Neural progenitor cell (in vitro differentiated cells): ENCODE results near the gene USP13. TPM values are rescaled to one million over a fixed set of nuclear protein-coding genes. Genes with fewer than 3 reads are reported as not detected.

Experiments used
- DNase-seq: peaks from one replicate; pipeline ENCODE4 v3.0.0-alpha.2; 2016; ENCODE audit warnings: low spot score
- H2AFZ ChIP-seq: fragments of 200-600 bp; sonication (generic); replicated peaks from 2 replicates; pipeline ENCODE4 v1.6.1; 2016; ENCODE audit warnings: antibody characterized with exemption
- H3F3A ChIP-seq: fragments of 200-600 bp; sonication (generic); 2 replicates; pipeline ENCODE4 v1.6.1; 2016; ENCODE audit warnings: antibody characterized with exemption, low read depth
- H3K27ac ChIP-seq: fragments of 200-600 bp; sonication (generic); 2 replicates; pipeline ENCODE4 v1.5.1; 2016; ENCODE audit warnings: mild to moderate bottlenecking
- H3K27me3 ChIP-seq: fragments of 200-600 bp; sonication (generic); 2 replicates; pipeline ENCODE4 v1.6.1; 2016; ENCODE audit warnings: mild to moderate bottlenecking, moderate library complexity
- H3K36me3 ChIP-seq: fragments of 200-600 bp; sonication (generic); 2 replicates; pipeline ENCODE4 v1.5.1; 2016
- H3K4me1 ChIP-seq: fragments of 200-600 bp; sonication (generic); 2 replicates; pipeline ENCODE4 v1.6.1; 2016; ENCODE audit warnings: mixed run types
- H3K4me2 ChIP-seq: fragments of 200-600 bp; sonication (generic); 2 replicates; pipeline ENCODE4 v1.6.1; 2016
- H3K4me3 ChIP-seq: fragments of 200-600 bp; sonication (generic); 2 replicates; pipeline ENCODE4 v1.5.1; 2016
- H3K79me2 ChIP-seq: fragments of 200-600 bp; sonication (generic); 2 replicates; pipeline ENCODE4 v1.6.1; 2016; ENCODE audit warnings: low read depth
- H3K9ac ChIP-seq: fragments of 200-600 bp; sonication (generic); 2 replicates; pipeline ENCODE4 v1.6.1; 2016
- H3K9me3 ChIP-seq: fragments of 200-600 bp; sonication (generic); 2 replicates; pipeline ENCODE4 v1.5.1; 2016; ENCODE audit warnings: low read depth
- H4K20me1 ChIP-seq: fragments of 200-600 bp; sonication (generic); 2 replicates; pipeline ENCODE4 v1.6.1; 2016; ENCODE audit warnings: low read depth
- H3K27ac Mint-ChIP-seq: 3 replicates; pipeline ENCODE4 v1.8.0; 2021; ENCODE audit warnings: mixed read lengths
- H3K27me3 Mint-ChIP-seq: 2 replicates; pipeline ENCODE4 v1.8.0; 2022; ENCODE audit warnings: low read depth, mild to moderate bottlenecking, inconsistent platforms, moderate library complexity, mixed read lengths; ENCODE audit not compliant: insufficient read depth
- H3K36me3 Mint-ChIP-seq: 3 replicates; pipeline ENCODE4 v1.8.0; 2021; ENCODE audit warnings: mixed read lengths
- H3K4me1 Mint-ChIP-seq: 3 replicates; pipeline ENCODE4 v1.8.0; 2021; ENCODE audit warnings: mixed read lengths
- H3K4me3 Mint-ChIP-seq: 3 replicates; pipeline ENCODE4 v1.8.0; 2021; ENCODE audit warnings: mild to moderate bottlenecking, moderate library complexity, mixed read lengths
- H3K9me3 Mint-ChIP-seq: 3 replicates; pipeline ENCODE4 v1.8.0; 2020; ENCODE audit warnings: mixed read lengths
- CTCF ChIP-seq: fragments of 200-600 bp; sonication (generic); IDR thresholded peaks from 2 replicates; pipeline ENCODE4 v1.5.1; 2017; ENCODE audit warnings: antibody characterized with exemption, mild to moderate bottlenecking
- EZH2 ChIP-seq: fragments of 200-600 bp; sonication (generic); IDR thresholded peaks from 2 replicates; pipeline ENCODE4 v1.6.1; 2017; ENCODE audit warnings: antibody characterized with exemption, mild to moderate bottlenecking, moderate library complexity
- EZH2phosphoT487 ChIP-seq: fragments of 200-600 bp; sonication (generic); IDR thresholded peaks from 2 replicates; pipeline ENCODE4 v1.6.1; 2017; ENCODE audit warnings: antibody characterized with exemption
- total RNA-seq: library from RNA; depleted of rRNA; stranded (reverse); fragments of >200 nt; gene quantifications from 2 replicates; pipeline ENCODE4 v1.2.3, GENCODE V29; 2015; ENCODE audit warnings: low replicate concordance

Gene USP13
- total RNA-seq, 1 donor from 2014 or later: 17.7 TPM

- H3K4me2 ChIP-seq: no peak overlapping the region
- no peaks in the 10 kb centered on the region for H3K27me3 ChIP-seq
- no peak overlapping the region for H3K27ac ChIP-seq
- no peaks in the 10 kb centered on the region for H3K36me3 ChIP-seq
- peaks cover 2% of the 10 kb centered on the region for H3K4me1 ChIP-seq
- no peak overlapping the region for H3K4me3 Mint-ChIP-seq
- DNase-seq: no peak
- peaks cover 100% of the 10 kb centered on the region for H3K79me2 ChIP-seq
- H3K4me3 ChIP-seq: no peak overlapping the region
- no peaks in the 10 kb centered on the region for H3K9me3 Mint-ChIP-seq
- H3K9ac ChIP-seq: no peak overlapping the region
- no peak overlapping the region for H3K27ac Mint-ChIP-seq
- no peaks in the 10 kb centered on the region for H3K9me3 ChIP-seq
- H2AFZ ChIP-seq: no peak overlapping the region
- peaks cover 3% of the 10 kb centered on the region for H3K4me1 Mint-ChIP-seq
- TF ChIP-seq CTCF (no peak), EZH2phosphoT487 (no peak), EZH2 (no peak)
- peaks cover 2% of the 10 kb centered on the region for H3K27me3 Mint-ChIP-seq
- peaks cover 24% of the 10 kb centered on the region for H3K36me3 Mint-ChIP-seq
- peaks cover 3% of the 10 kb centered on the region for H3F3A ChIP-seq
- peaks cover 49% of the 10 kb centered on the region for H4K20me1 ChIP-seq
Observed at GRCh38 chr3:179671747-179672242, 19.0 kb downstream of the USP13 start.

GRCh38 chr3:179672918-179673317 is 20.1 kb downstream of the USP13 start:
- no peak overlapping the region for H3K4me2 ChIP-seq
- H3F3A ChIP-seq: no peaks in the 10 kb centered on the region
- Mint-ChIP-seq H3K9me3 (no peaks in the 10 kb centered on the region), H3K27ac (no peak overlapping the region), H3K4me3 (no peak overlapping the region), H3K27me3 (peaks cover 2% of the 10 kb centered on the region), H3K36me3 (peaks cover 24% of the 10 kb centered on the region), H3K4me1 (no peaks in the 10 kb centered on the region)
- no peaks in the 10 kb centered on the region for H3K9me3 ChIP-seq
- peaks cover 43% of the 10 kb centered on the region for H4K20me1 ChIP-seq
- H3K27ac ChIP-seq: no peak overlapping the region
- no peak overlapping the region for H3K9ac ChIP-seq
- no peak overlapping the region for H2AFZ ChIP-seq
- no peak overlapping the region for H3K4me3 ChIP-seq
- no peaks in the 10 kb centered on the region for H3K36me3 ChIP-seq
- no peak for DNase-seq
- TF ChIP-seq EZH2 (no peak), CTCF (no peak), EZH2phosphoT487 (no peak)
- H3K27me3 ChIP-seq: no peaks in the 10 kb centered on the region
- H3K79me2 ChIP-seq: peaks cover 99% of the 10 kb centered on the region
- H3K4me1 ChIP-seq: no peaks in the 10 kb centered on the region

DNA sequence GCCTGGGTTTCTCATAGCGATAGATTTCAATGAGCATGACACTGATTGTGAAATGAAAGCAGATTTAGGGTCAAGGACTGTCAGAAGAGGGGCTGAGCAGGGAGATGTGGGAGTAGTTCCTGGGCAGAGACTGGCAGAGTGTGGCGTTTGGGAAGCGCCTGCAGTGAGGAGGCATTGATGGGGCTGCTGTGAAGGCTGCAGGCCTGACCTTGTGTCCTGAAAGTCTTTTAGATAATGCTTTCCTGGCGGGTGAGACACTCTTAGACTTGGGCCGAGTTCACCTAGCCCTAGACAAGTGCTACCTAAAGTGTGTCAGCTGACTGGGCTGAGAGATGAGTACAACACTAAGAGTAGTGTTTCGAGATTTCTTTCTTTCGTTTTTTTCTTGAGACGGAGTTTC is 20.7 kb downstream of the USP13 start:
- Histone ChIP-seq H3F3A (no peaks in the 10 kb centered on the region), H3K27ac (no peak overlapping the region), H3K36me3 (no peaks in the 10 kb centered on the region), H3K4me2 (no peak overlapping the region), H2AFZ (no peak overlapping the region), H3K9ac (no peak overlapping the region), H3K79me2 (peaks cover 99% of the 10 kb centered on the region), H3K4me1 (no peaks in the 10 kb centered on the region), H3K27me3 (no peaks in the 10 kb centered on the region), H3K9me3 (no peaks in the 10 kb centered on the region), H4K20me1 (peaks cover 48% of the 10 kb centered on the region), H3K4me3 (no peak overlapping the region)
- no peak overlapping the region for H3K4me3 Mint-ChIP-seq
- TF ChIP-seq CTCF (no peak), EZH2 (no peak), EZH2phosphoT487 (no peak)
- H3K4me1 Mint-ChIP-seq: no peaks in the 10 kb centered on the region
- no peaks in the 10 kb centered on the region for H3K9me3 Mint-ChIP-seq
- no peak overlapping the region for H3K27ac Mint-ChIP-seq
- H3K36me3 Mint-ChIP-seq: peaks cover 23% of the 10 kb centered on the region
- DNase-seq: no peak
- peaks cover 2% of the 10 kb centered on the region for H3K27me3 Mint-ChIP-seq
